Activated CD8-positive, alpha-beta memory T cell treated with anti-CD3 and anti-CD28 coated beads for 36 hours (primary cell): Measurements from ENCODE around the gene TM9SF1. TPM values are rescaled to one million over a fixed set of nuclear protein-coding genes. Genes with fewer than 3 reads are reported as not detected.

Experiments
- CTCF ChIA-PET: fragments of 350-600 bp; sonication (Branson Sonifier 250); formaldehyde crosslinking; loops from one replicate; lab custom pipeline; 2021; ENCODE audit warnings: antibody characterized with exemption; lab: Charles Lee
- POLR2A ChIA-PET: fragments of 350-600 bp; sonication (Branson Sonifier 250); formaldehyde crosslinking; loops from one replicate; lab custom pipeline; 2021; ENCODE audit warnings: antibody characterized with exemption; lab: Charles Lee
- total RNA-seq, 2 experiments: library from RNA; stranded (reverse); gene quantifications; one replicate each; pipeline ENCODE4 v1.2.3, GENCODE V29; 2021

The TM9SF1 gene
- total RNA-seq, 2 experiments from 2014 or later = 30.6 to 30.7 TPM

DNA sequence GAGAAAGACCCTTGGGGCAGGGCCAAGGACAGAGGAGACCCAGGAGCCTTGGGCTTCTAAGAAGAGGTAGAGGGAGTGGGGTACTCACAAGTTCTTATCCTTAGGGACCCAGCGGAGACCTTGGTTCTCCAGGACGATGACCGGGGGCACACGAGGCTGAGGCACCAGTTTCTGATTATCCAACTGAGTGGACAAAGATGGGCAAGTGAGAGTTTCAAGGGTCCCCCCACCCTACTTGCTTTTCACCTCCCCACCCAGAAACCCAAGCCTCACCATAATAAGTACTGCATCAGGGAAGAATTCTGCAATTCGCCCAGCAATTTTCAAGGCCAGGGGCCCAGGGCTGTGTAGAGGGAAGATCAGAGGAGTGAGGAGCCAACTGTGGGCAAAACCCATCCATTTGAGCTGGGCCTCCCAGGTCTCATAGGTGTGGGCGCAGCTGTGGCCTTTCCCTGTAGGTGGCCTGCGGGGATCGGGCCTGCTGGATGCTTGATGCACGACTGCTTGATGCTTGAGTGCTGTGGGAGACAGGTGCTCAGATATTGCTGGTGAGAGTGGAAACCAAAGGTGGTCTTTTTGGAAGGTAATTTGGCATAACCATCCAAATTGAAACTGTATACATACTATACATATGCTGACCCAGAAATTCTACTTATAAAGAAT lies 55.8 kb downstream of the TM9SF1 start:
- ChIA-PET POLR2A (no interaction called here), CTCF (interaction anchor here (4.7 kb wide), 1 partner anchor 22 kb away, joined by 34 read pairs; the partner anchor contains the start of gene IRF9)

Other genes starting within 250 kb of the TM9SF1 start
- 10 to 100 TPM; 20.8 to 22.5 TPM for gene DHRS4, start 241.7 kb downstream of the TM9SF1 start, total RNA-seq
- 10 to 100 TPM; 19.8 to 21.6 TPM for gene DHRS4L2, start 206.5 kb downstream of the TM9SF1 start, total RNA-seq
- 1 to 10 TPM; 1.2 to 1.5 TPM for gene CARMIL3, start 143.4 kb downstream of the TM9SF1 start, total RNA-seq
- not detected for gene CPNE6, start 123.9 kb downstream of the TM9SF1 start, total RNA-seq
- gene PCK2, start 101.1 kb downstream of the TM9SF1 start, total RNA-seq = 100 to 1,000 TPM; 118 to 125 TPM
- gene DCAF11, start 80.7 kb downstream of the TM9SF1 start, total RNA-seq = 10 to 100 TPM; 60.3 to 69.1 TPM
- gene NRL, start 80.5 kb downstream of the TM9SF1 start, total RNA-seq = 1 to 10 TPM; 1.1 to 1.7 TPM
- gene FITM1, start 64.8 kb downstream of the TM9SF1 start, total RNA-seq = under 1 TPM; 0.31 to 0.46 TPM
- gene PSME1, start 59.2 kb downstream of the TM9SF1 start, total RNA-seq = 100 to 1,000 TPM; 334 to 335 TPM
- 10 to 100 TPM; 38.5 to 38.9 TPM for gene EMC9, start 53.9 kb downstream of the TM9SF1 start, total RNA-seq
- 100 to 1,000 TPM; 381 to 388 TPM for gene PSME2, start 48.8 kb downstream of the TM9SF1 start, total RNA-seq
- 10 to 100 TPM; 75.5 to 80.8 TPM for gene RNF31, start 47.9 kb downstream of the TM9SF1 start, total RNA-seq
- 10 to 100 TPM; 52.4 to 54.5 TPM for gene IRF9, start 34.2 kb downstream of the TM9SF1 start, total RNA-seq
- 10 to 100 TPM; 27.5 to 31.3 TPM for gene REC8, start 23.4 kb downstream of the TM9SF1 start, total RNA-seq
- 100 to 1,000 TPM; 166 to 168 TPM for gene IPO4, start 6.6 kb downstream of the TM9SF1 start, total RNA-seq
- gene TSSK4, start 10.3 kb upstream of the TM9SF1 start, total RNA-seq = under 1 TPM; 0.27 TPM
- 10 to 100 TPM; 73.7 to 75.8 TPM for gene CHMP4A, start 18.0 kb upstream of the TM9SF1 start, total RNA-seq
- 10 to 100 TPM; 14.9 to 17.4 TPM for gene MDP1, start 20.6 kb upstream of the TM9SF1 start, total RNA-seq
- gene NEDD8, start 36.9 kb upstream of the TM9SF1 start, total RNA-seq = 100 to 1,000 TPM; 220 to 231 TPM
- 10 to 100 TPM; 39.9 to 45.7 TPM for gene GMPR2, start 37.5 kb upstream of the TM9SF1 start, total RNA-seq
- 10 to 100 TPM; 82.1 to 93.1 TPM for gene TINF2, start 47.2 kb upstream of the TM9SF1 start, total RNA-seq
- 1 to 10 TPM; 2.6 to 3.2 TPM for gene TGM1, start 67.7 kb upstream of the TM9SF1 start, total RNA-seq
- gene RABGGTA, start 76.2 kb upstream of the TM9SF1 start, total RNA-seq = 10 to 100 TPM; 33.0 to 37.9 TPM
- 1 to 10 TPM; 7.8 to 9.0 TPM for gene DHRS1, start 104.3 kb upstream of the TM9SF1 start, total RNA-seq
- gene NOP9, start 104.4 kb upstream of the TM9SF1 start, total RNA-seq = 10 to 100 TPM; 46.1 to 49.3 TPM
- 10 to 100 TPM; 14.2 to 14.4 TPM for gene CIDEB, start 112.5 kb upstream of the TM9SF1 start, total RNA-seq
- gene LTB4R2, start 114.7 kb upstream of the TM9SF1 start, total RNA-seq = 10 to 100 TPM in 1 of 2 experiments, 1 to 10 TPM in 1; 9.3 to 10.4 TPM
- 10 to 100 TPM; 12.5 to 13.7 TPM for gene LTB4R, start 116.1 kb upstream of the TM9SF1 start, total RNA-seq
- 1 to 10 TPM in 1 of 2 experiments, under 1 TPM in 1; 0.78 to 1.3 TPM for gene ADCY4, start 139.6 kb upstream of the TM9SF1 start, total RNA-seq
- 1 to 10 TPM; 8.2 to 9.7 TPM for gene RIPK3, start 144.6 kb upstream of the TM9SF1 start, total RNA-seq
- under 1 TPM; 0.78 to 0.93 TPM for gene NFATC4, start 172.7 kb upstream of the TM9SF1 start, total RNA-seq
- gene NYNRIN, start 203.6 kb upstream of the TM9SF1 start, total RNA-seq = under 1 TPM; 0.06 TPM
- gene CBLN3, start 234.2 kb upstream of the TM9SF1 start, total RNA-seq = 1 to 10 TPM; 8.1 to 8.9 TPM
- gene KHNYN, start 234.5 kb upstream of the TM9SF1 start, total RNA-seq = 10 to 100 TPM; 53.4 to 57.9 TPM
- gene SDR39U1, start 247.3 kb upstream of the TM9SF1 start, total RNA-seq = 10 to 100 TPM; 53.2 to 59.0 TPM